RKO (cell line): ENCODE measurements around the gene XPNPEP1.

Experiments used
- DNase-seq: peaks from one replicate; pipeline ENCODE4 v3.0.0-alpha.2; 2016; ENCODE audit warnings: low spot score

XPNPEP1 gene

DNA sequence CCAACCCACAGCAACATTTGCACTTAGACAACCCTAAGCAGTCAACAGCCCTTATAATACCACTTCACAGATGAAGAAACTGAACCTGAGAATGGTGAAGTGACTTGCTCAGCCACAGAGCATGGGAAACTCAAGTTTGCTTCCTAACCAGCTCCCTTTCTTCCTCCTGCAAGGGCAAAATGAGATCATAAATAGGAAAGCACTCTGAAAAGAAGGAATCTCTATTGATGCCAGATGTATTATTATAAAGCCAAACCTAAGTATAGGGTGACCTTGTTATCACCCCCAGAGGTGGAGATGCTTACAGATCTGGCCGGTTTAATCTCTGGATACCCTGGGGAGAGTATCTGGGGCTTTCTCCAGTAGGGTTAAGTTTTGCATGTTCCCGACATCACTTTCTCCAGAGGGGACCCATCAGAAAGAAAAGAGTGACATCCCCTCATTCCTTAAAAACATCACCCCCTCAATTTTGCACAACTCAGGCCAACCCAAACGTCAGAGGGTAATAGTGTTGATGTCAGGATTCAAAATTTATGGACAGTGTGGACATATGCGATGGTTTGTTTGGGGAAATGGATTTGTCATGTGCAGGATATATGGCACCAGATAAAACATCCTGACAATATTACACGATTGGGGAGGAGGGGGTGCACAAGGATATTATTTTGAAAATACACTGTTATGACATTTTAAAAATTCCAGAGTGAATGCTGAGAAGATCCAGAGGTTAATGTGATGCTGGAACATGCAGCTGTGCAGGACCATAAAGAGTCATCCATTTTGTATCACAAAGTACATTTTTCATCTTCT is 24.0 kb upstream of the XPNPEP1 start:
- DNase-seq, result no peak

DNA sequence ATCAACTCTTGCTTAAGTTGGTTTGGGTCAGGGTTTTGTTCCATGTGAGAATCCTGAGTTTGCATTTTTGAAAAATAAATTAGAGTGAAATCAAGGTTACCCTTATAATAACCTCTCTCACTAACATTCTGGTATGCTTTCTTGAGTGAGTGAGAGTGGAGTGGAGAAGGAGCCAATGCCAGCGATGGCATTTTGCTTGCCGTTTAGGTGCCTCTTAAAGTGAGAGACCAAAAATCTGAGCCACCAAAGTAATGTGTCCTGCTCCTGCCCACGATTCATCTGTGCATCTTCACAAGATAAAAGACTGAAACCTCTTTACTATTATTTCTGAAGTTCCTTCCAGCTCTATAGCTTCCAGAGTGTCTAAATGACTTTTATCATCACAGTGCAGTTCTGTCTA is 23.4 kb upstream of the XPNPEP1 start:
- no peak for DNase-seq

DNA sequence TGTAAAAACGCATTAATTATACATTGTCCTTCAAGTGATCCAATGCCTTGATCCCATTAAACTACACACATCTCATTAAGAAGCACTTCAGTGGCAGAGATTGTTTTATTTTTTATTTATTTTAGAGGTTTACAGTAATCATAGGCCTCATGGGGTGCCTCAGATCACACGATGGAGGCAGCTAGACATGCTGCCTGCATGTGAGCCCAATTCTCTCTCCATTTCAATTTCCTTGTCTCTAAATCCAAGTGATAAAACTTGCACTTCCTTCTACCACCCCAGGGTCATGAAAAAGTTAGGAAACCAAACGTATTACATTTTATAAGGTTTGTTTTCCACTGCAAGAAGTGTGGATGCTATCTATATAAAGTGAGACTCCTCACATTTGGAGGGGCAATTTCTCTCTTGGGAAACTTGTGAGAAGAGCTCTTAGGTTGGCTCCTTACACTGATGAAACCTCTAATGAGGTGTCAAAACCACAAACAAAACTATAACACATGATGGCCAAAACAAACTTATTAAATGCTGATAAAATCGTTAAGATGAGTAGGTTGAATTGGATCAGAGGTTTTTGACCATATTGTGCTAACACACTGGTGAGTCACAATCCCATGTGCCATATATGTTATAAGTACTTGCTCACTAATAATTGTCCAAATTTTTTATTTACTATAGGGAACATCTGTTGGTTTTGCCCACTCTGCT is 22.3 kb upstream of the XPNPEP1 start:
- DNase-seq, result no peak

DNA sequence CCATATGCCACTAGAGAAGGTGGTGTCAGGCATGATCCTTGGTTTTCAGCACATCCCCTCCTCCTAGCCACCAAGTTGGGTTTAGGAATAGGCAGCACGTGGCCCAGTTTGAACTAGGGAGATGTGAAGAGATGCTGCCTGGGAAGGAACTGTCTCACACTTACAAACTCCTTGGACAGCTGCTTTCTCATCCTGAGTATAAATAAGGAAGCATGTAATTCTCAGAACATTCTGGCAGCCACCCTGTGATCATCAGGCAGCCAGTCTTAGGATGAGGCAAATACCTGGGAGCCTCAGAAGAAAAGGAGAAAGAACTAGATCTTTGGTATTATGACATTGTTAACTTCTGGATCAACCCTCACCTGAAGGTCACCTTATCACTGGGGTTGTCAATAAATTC is 21.3 kb upstream of the XPNPEP1 start:
- no peak for DNase-seq

DNA sequence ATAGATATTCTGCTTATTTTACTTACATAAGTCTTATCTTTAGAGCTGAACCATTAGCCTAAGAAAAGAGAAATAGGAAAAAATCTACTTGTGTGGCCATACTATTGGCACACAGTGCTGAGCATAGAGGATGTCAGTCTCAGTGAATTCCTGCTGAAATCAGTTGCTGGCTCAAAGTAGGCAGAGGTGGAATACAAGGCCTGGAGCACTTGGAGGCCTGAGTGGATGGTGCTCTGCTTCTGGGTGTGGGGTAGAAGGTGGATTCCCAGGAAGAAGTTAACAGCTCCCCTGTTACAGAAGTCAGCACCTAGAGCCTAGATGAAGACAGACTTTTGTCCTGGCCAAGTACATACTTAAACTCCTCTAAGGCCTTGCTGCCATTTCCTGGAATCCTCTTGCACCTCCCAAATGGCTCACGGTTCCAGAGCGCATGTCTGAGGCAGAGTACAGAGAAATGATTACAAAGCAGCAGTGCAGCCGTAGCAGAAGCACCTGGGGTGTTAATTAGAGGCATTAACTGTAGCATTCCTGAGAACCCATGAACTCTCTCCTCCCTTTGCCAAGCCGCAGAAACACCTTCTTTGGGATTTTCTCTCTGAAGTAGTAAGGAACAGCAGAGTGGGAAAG is 18.0 kb upstream of the XPNPEP1 start:
- DNase-seq, result no peak

DNA sequence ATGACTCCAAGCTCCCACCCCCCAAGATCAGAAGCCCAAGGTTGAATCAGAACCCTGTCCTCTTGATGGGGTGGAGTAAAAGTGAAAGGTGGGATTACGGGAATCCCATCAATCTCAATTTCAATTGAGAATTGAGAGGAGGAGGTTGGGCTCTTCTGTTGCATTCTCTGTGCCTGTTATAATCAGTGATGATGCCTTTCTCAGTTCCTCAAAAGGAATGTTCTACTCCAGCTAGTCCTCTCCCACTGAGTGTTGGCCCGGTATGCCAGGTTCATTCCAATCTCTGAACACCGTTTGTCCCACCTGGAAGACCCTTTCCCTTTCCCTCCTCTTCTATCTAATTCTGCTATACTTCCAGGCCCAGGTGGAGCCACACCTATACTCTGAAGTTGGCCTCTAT is 17.2 kb upstream of the XPNPEP1 start:
- DNase-seq, result no peak

DNA sequence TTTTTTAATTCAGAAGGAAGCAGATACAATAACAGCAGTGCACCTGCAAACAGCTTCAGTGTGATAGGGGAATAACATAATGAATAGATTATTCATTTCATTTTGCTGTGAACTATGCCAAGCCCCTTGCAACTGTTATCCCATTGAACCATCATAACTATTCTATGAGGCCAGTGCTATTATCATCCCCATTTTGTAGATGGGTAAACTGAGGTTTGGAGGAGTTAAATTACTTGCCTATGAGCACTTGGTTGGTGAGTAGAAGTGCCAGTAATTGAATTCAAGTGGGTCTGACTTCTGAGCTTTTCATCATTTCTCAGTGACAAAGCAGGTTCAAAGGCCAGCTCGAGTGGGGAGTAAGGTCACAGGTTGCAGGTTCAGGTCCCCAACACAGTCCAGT is 16.8 kb upstream of the XPNPEP1 start:
- no peak for DNase-seq

DNA sequence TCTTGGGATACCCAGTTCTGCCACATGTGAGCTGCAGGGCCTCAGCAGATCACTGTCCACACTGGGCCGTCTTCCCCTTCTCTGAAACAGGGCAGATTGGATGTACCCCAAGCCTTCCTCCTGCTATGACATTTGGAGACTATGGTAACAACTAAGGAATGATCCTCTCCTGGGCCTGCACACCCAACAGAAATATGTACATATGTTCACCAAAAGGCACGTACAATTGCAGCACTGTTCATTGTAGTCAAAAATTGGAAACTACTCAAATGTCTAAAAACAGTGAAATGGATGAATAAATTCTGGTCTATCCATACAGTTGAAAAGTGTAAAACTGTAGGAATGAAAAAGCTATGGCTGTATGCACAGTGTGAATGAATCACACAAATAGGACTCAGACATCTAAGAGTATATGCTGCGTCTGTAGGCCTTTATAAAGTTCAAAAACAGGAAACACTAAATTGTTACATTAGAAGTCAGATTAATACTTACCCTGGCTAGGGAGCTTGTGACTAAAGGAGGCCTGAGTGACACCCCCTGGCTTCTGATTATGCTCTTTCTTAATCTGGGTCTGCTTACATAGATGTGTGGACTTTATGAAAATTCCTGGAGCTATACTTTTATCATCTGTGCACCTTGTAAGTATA is 16.1 kb upstream of the XPNPEP1 start:
- DNase-seq, result no peak

DNA sequence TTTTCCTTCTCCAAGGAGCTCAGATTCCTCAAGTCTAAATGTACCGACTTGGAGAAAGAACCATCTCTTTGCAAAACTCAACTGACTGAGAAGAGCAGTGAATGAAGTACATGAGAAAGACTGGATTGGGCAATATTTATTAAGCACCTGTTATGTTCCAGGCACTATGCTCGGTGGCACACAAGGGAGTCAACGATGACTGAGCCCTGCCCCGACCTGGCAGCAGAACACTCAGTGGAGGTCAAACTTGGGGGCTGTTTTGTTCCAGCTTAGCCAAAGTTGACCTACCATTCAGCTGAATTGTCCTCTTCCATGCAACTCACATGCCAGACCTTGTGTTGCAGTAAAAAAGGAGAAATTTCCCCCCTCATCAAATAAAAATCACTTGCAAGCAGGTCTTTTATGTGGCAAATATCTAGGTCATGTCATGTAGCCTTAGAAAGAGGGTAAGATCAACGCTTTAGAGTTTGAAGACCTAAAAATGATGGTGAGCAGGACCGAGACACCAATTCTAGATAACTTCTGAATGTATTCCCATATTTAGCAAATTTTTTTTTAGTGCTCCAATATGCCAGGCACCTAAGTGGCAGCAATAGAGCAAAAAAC is 14.3 kb upstream of the XPNPEP1 start:
- no peak for DNase-seq

DNA sequence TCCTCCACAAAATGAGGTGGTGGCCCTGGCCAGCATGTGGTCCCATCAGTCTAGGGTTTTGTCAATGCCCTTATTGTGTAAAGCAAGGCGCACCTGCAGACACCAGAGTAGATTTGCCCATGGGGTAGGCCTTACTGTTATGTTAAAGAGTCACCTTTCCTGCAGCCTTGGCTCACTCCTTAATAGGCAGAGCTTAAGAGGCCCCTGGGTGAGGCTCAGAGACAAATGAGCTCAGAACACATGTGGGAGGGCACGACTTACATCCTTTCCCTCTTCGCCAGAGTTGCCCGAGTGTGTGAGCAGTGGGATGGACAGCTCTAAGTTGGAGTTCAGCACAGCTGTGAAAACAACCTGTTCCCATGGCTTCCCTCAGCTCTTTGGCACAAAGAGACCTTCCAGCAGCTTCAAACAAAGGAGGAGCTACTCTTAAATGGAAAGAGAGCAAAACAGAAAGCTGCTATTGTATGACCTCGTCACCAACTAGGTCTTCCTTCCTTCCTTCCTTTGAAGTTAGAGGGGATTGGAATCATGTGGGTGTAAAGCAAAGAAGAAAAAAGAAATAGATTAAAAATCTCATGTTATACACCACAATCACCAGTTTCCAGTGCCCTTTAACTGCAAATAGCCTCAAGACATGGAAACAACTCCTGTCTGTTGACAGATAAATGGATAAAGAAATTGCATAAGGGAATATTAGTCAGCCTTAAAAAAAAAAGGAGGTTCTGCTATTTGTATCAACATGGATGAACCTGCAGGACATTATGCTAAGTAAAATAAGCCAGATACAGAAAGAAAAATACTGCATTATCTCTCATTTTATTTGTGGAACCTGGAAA is 11.9 kb upstream of the XPNPEP1 start:
- no peak for DNase-seq

DNA sequence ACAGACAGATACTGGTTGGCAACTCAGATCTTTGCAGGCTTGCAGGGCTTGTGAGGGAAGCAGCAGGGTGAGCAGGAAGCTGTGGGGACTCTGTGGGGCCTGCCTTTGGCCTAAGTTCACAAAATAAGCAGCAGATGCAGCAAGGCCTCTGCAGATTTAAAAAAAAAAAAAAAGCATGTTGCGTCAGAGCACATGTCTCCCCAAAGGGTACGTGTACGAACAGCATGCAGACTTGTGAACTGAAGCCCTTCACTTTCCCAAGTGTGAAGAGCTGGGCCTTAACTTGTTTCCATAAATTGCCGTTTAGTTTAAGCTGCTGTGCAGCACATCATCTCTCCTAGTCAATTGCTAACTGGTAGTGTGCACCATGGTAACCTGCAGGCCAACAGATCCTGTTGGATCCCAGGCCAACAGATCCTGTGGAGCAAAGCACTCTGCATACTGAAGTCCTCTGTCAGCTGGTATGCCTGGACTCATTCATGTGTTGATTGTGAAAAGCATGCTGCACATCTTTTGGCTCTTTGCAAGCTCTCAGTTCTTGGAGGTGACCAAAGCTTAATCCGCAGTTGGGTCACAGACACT is 10.8 kb upstream of the XPNPEP1 start:
- no peak for DNase-seq

DNA sequence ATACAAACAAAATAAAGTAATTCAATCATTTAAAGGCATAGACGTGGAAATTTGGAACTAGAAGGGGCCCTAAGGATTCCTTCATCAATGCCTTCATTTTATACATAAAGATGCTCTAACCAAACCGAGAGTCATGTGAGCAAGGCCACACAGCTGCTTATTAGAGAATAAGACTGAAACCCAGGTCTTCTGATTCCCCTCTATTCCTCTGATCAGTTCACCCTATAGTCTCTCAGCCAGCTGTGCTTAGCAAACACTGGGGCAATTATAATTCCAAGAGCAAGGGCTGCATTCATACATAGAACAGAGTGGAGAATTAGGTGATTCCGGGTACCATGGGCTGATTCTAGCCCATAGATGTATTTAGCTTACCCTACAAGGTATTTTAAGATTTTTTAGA is 9.7 kb upstream of the XPNPEP1 start:
- no peak for DNase-seq

DNA sequence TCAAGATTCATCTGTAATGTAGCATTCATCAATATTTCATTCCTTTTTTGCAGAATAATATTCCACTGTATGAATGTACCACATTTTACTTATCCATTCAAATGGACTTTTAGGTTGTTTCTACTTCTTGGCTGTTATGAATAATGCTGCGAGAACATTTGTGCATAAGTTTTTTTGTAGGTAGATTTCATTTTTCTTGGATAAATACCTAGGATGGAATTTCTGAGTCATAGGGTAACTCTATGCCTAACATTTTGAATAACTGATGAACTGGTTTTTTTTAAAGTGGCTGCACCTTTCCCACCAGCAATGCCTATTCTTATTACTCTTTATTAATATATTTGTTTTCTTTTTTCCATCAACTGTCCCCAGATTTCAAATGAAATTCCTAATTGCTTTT is 9.1 kb upstream of the XPNPEP1 start:
- no peak for DNase-seq

DNA sequence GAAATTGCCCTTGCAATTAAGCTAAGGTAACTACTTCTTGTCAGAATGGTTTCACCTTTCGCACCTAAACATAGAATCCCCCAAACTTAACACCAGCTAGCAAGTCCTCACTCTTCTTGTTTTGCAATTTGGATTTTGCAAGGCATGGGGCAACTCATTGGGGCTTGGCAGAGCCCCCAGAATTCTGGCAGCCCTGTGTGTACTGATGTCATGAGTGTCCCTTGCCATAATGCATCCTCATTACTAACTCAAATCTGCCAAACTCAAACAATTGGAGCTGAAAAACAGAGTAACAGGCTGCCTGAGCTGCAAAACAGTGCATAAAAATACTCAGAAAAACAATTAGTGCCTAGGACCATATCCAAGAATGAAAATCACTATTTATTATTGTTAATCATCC is 7.9 kb upstream of the XPNPEP1 start:
- no peak for DNase-seq

DNA sequence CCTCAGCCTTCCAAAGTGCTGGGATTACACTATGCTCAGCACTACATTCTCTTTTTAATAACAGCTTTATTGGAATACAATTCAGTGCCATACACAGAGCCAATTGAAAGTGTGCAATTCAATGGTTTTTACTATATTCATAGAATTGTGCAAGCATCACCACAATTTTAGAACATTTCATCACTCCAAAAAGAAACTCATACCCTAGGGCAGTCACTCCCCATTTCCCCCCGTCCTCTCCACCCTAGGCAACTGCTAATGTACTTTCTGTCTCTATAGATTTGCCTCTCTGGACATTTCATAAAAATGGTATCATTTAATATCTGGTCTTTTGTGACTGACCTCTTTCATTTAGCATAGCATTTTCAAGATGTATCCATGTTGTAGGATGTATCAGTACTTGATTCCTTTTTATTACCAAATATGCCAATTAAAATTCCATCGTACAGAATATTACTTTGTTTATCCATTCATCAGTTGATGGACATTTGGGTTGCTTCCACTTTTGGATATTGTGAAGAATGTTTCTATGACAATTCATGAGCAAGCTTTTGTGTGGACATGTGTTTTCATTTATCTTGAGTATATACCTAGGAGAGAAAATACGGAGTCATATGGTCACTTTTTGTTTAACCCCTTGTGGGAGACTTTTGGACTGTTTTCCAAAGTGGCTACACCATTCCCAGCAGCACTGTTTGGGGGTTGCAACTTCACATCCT is 6.3 kb upstream of the XPNPEP1 start:
- no peak for DNase-seq

DNA sequence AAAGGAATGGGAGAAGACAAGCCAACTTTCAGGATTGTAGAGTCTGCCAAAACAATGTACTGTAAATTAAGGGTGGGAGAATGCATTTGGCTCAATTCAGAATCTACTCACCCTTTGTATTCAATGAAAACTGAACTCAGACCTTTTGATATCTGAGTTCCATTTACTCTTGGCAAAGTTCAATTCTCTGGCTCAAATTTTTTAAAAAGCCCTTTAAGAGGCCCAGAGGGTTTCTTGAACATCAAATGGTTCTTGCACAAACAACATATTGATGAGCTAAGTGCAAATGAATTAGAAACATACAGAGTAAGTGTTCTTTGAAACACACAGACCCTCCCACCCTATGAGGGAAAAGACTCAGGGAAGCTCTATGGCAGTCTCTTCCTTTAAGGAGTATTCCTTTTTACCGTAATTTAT is 5.2 kb upstream of the XPNPEP1 start:
- DNase-seq, result no peak

DNA sequence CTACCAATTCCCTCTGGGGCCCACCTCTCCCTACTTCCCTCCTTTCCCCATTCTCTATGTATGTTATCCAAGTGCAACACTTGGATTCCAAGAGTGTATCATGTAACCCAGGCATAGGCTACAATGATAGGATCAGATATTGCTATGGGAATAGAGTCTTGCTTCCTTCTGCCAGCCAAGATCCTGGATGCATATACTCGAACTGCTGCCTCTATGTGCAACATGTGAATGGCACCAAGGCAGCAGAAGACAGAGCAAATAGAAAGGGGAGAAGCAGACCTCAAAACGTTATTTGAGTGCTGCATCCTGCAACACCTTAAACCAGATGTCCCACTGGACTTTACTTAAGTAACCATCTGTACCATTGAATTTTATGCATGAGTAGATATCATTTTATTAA is 3.5 kb upstream of the XPNPEP1 start:
- no peak for DNase-seq

DNA sequence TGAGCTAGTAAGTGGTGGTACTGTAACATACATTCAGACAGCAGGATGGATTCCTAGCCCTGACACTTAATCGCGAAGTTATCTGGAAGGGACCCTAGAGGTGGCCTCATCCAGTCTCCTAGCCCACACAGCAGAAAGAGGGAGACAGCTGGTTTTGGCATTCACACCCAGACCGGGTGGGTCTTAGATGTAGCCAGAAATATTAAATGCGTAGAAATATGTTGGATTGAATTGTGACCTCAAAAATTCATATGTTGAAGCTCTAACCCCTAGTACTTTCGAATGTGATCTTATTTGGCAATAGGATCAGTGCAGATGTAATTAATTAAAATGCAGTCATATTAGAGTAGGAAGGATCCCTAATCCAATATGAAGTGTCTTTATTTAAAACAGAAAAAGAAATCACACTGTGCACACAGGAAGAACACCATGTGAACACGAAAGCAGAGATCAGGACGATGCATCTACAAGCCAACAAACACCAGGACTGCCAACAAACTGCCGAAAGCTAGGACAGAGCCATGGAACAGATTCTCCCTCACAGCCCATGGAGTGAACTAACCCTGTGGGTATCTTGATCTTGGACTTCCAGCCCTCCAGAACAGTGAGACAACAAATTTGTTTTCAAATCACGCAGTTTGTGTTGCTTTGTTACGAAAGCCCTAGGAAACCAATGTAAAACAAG is 2.9 kb upstream of the XPNPEP1 start:
- DNase-seq, result no peak

DNA sequence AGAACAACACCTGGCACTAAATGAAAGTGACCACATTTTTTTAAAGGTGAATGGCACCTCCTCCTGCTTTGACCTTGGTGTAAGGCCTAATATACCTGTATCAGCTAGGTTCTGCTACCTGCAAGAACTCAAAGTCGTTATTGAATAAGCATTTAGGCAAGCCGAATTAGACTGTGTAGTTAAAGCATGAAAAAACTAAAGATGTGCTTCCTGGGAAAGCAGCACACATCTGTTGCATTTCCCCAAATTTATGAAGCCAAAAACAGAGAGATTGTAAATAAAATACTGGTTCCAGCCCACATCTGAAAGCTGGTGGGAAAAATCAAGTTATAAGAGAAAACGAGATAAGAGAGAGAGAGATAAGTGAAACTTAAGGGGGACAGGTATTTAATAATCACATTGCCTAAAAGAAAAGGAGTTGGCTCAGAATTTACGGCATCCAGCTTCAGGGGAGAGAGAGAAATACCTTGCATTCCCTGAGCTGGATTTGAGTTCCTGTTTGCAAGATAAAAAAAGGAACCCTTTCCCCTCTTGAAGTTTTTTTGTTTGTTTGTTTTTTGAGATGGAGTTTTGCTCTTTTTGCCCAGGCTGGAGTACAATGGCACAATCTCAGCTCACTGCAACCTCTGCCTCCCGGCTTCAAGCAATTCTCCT is 1.8 kb upstream of the XPNPEP1 start:
- no peak for DNase-seq
